WTC11 (cell line): ENCODE results near the gene DCAF8L2.

Experiments
- ATF3 ChIP-seq: sonication (generic); formaldehyde crosslinking; conservative IDR thresholded peaks from 2 replicates; pipeline ENCODE4 v1.8.1; 2022; ENCODE audit warnings: mild to moderate bottlenecking, missing genetic modification reagents
- ESRRA ChIP-seq: sonication (generic); formaldehyde crosslinking; IDR thresholded peaks from 2 replicates; pipeline ENCODE4 v1.8.1; 2022; ENCODE audit warnings: mild to moderate bottlenecking, missing genetic modification reagents, borderline replicate concordance
- FOXP4 ChIP-seq: sonication (generic); formaldehyde crosslinking; IDR thresholded peaks from 2 replicates; pipeline ENCODE4 v1.8.0; 2022; ENCODE audit warnings: mild to moderate bottlenecking, missing genetic modification reagents
- NFE2L1 ChIP-seq: sonication (generic); formaldehyde crosslinking; IDR thresholded peaks from 2 replicates; pipeline ENCODE4 v1.8.1; 2023; ENCODE audit warnings: missing genetic modification reagents
- NFYB ChIP-seq: sonication (generic); formaldehyde crosslinking; conservative IDR thresholded peaks from 2 replicates; pipeline ENCODE4 v1.8.0; 2022; ENCODE audit warnings: low read depth, missing genetic modification reagents
- OVOL2 ChIP-seq: fragments of 250-450 bp; sonication (Bioruptor Pico); IDR thresholded peaks from 2 replicates; pipeline ENCODE4 v1.9.0; 2021; ENCODE audit warnings: mild to moderate bottlenecking, borderline replicate concordance
- ZBTB43 ChIP-seq: sonication (generic); formaldehyde crosslinking; IDR thresholded peaks from 2 replicates; pipeline ENCODE4 v1.8.1; 2023; ENCODE audit warnings: mild to moderate bottlenecking, missing genetic modification reagents
- TF ChIP-seq, protein P1 (sequence below): fragments of 200-600 bp; IDR thresholded peaks from 2 replicates; pipeline ENCODE4 v1.8.0; 2022; ENCODE audit warnings: antibody characterized with exemption
- TF ChIP-seq, protein P2 (sequence below): sonication (generic); formaldehyde crosslinking; IDR thresholded peaks from 2 replicates; pipeline ENCODE4 v1.8.1; 2022; ENCODE audit warnings: low read depth, mild to moderate bottlenecking, moderate library complexity, missing genetic modification reagents, borderline replicate concordance

DNA sequence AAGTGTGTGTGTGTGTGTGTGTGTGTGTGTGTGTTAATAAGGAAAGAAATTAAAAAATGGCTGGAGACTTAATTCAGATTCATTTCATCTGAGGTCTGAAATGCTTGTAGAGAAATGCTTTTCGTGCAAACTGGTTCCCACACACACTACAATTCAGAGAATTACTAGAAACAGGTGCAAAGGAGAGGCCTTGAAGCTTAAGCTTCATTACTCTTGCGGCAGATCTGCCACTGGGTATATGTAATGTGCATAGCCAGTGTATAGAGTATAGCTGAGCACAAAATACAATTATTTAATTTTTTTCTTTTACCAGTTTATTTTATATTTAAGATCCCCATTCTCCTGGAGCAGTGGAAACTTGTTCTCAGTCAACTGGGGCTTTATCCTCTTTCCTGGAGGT lies 185.8 kb downstream of the DCAF8L2 start:
- TF ChIP-seq NFE2L1 (CRISPR knock-in tag), result no peak
- TF ChIP-seq, protein P1, sequence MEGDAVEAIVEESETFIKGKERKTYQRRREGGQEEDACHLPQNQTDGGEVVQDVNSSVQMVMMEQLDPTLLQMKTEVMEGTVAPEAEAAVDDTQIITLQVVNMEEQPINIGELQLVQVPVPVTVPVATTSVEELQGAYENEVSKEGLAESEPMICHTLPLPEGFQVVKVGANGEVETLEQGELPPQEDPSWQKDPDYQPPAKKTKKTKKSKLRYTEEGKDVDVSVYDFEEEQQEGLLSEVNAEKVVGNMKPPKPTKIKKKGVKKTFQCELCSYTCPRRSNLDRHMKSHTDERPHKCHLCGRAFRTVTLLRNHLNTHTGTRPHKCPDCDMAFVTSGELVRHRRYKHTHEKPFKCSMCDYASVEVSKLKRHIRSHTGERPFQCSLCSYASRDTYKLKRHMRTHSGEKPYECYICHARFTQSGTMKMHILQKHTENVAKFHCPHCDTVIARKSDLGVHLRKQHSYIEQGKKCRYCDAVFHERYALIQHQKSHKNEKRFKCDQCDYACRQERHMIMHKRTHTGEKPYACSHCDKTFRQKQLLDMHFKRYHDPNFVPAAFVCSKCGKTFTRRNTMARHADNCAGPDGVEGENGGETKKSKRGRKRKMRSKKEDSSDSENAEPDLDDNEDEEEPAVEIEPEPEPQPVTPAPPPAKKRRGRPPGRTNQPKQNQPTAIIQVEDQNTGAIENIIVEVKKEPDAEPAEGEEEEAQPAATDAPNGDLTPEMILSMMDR, result no peak
- TF ChIP-seq ESRRA (CRISPR knock-in tag), result no peak
- TF ChIP-seq ZBTB43 (CRISPR knock-in tag), result no peak
- TF ChIP-seq, protein P2, sequence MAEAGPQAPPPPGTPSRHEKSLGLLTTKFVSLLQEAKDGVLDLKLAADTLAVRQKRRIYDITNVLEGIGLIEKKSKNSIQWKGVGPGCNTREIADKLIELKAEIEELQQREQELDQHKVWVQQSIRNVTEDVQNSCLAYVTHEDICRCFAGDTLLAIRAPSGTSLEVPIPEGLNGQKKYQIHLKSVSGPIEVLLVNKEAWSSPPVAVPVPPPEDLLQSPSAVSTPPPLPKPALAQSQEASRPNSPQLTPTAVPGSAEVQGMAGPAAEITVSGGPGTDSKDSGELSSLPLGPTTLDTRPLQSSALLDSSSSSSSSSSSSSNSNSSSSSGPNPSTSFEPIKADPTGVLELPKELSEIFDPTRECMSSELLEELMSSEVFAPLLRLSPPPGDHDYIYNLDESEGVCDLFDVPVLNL (CRISPR knock-in tag), result no peak
- no peak for TF ChIP-seq NFYB (CRISPR knock-in tag)
- TF ChIP-seq OVOL2 (CRISPR knock-in tag), result no peak
- TF ChIP-seq FOXP4, result no peak
- no peak for TF ChIP-seq ATF3
